HepG2 (cell line): ENCODE data around the gene PHRF1. TPM values are rescaled to one million over a fixed set of nuclear protein-coding genes. Genes with fewer than 3 reads are reported as not detected.
A peak's percentile ranks its signal among the peaks of the same experiment; 100 is the strongest.

Source experiments
- ATAC-seq: fragments of 200-7000 bp; cut with Tn5 transposase; 3 replicates; pipeline ENCODE4 v1.9.1; 2020; ENCODE audit warnings: mild to moderate bottlenecking, moderate library complexity
- BruUV-seq: library from RNA; stranded (reverse); fragments of 400-500 nt; replicated peaks from 2 replicates; lab custom pipeline; 2021; lab: Mats Ljungman, UMichigan
- CTCF ChIA-PET: fragments of 300-600 bp; formaldehyde crosslinking; extraction: SDS; loops from one replicate; lab custom pipeline; 2021; ENCODE audit warnings: low total read pairs, inconsistent platforms, low intra/inter-chr PET ratio; lab: Yijun Ruan, JAX
- POLR2A ChIA-PET: fragments of 350-600 bp; sonication (Branson Sonifier 250); formaldehyde crosslinking; loops from one replicate; lab custom pipeline; 2020; ENCODE audit warnings: antibody characterized with exemption, inconsistent platforms; lab: Yijun Ruan, JAX
- DNase-seq: peaks from one replicate; pipeline ENCODE4 v3.0.0-alpha.2; 2015; ENCODE audit warnings: low spot score
- FAIRE-seq: peaks from 3 replicates; lab custom pipeline; 2011; peaks lifted over from hg19 to GRCh38; lab: Jason Lieb, UNC
- H2AFZ ChIP-seq: one replicate; pipeline ENCODE4 v1.6.1; 2011; ENCODE audit warnings: low read length, inconsistent platforms
- H3K27ac ChIP-seq: fragments of 300-600 bp; 3 replicates; pipeline ENCODE4 v1.8.0; 2011; ENCODE audit warnings: mixed run types, mild to moderate bottlenecking, mixed read lengths, low read length, inconsistent platforms; ENCODE audit not compliant: insufficient read depth; ENCODE audit errors: extremely low read length
- H3K27me3 ChIP-seq, 2 experiments: fragments of 200-600 bp in 1 of 2; 2 replicates in 1 of 2; 3 replicates in 1 of 2; pipeline versions ENCODE4 v1.6.0 to v1.8.0; 2011; ENCODE audit warnings: low read length in 2 of 2, mild to moderate bottlenecking in 2 of 2, moderate library complexity in 2 of 2, inconsistent platforms in 1 of 2; ENCODE audit not compliant: insufficient read depth in 2 of 2, control insufficient read depth in 1 of 2
- H3K36me3 ChIP-seq, 2 experiments: fragments of 200-600 bp in 1 of 2; replicated peaks in 1 of 2; 2 replicates in 1 of 2; 3 replicates in 1 of 2; pipeline versions ENCODE4 v1.5.1 to v1.8.0; 2011; ENCODE audit warnings: low read length in 2 of 2, inconsistent platforms in 1 of 2; ENCODE audit not compliant: insufficient read depth in 2 of 2, control insufficient read depth in 1 of 2
- H3K4me1 ChIP-seq: 2 replicates; pipeline ENCODE4 v1.5.1; 2012; ENCODE audit warnings: low read length, inconsistent platforms; ENCODE audit not compliant: insufficient read depth
- H3K4me2 ChIP-seq: 2 replicates; pipeline ENCODE4 v1.6.0; 2011; ENCODE audit warnings: low read depth, low read length, inconsistent platforms
- H3K4me3 ChIP-seq, 3 experiments: fragments of 200-600 bp in 1 of 3; sonication (generic), shearing (Covaris generic) in 1 of 3; replicated peaks in 1 of 3; 2 replicates each; pipeline ENCODE4 v1.5.1; 2011 to 2016; ENCODE audit warnings: low read length in 3 of 3, inconsistent platforms in 2 of 3, low read depth in 2 of 3, mild to moderate bottlenecking in 2 of 3, control low read depth in 1 of 3, mixed read lengths in 1 of 3; ENCODE audit not compliant: insufficient read depth in 1 of 3
- H3K79me2 ChIP-seq: one replicate; pipeline ENCODE4 v1.6.1; 2011; ENCODE audit warnings: low read length, inconsistent platforms; ENCODE audit not compliant: insufficient read depth
- H3K9ac ChIP-seq: 2 replicates; pipeline ENCODE4 v1.6.0; 2011; ENCODE audit warnings: mild to moderate bottlenecking, low read depth, low read length, inconsistent platforms; ENCODE audit not compliant: insufficient read depth
- H3K9me3 ChIP-seq: 2 replicates; pipeline ENCODE4 v1.5.1; 2012; ENCODE audit warnings: mild to moderate bottlenecking, low read length
- H4K20me1 ChIP-seq: 2 replicates; pipeline ENCODE4 v1.6.0; 2011; ENCODE audit warnings: inconsistent platforms, mild to moderate bottlenecking, low read length, moderate library complexity; ENCODE audit not compliant: insufficient read depth
- FOXC1 ChIP-seq: sonication (generic); formaldehyde crosslinking; IDR thresholded peaks from 2 replicates; pipeline ENCODE4 v1.8.0; 2022; ENCODE audit warnings: mild to moderate bottlenecking, missing genetic modification reagents, borderline replicate concordance
- MYPOP ChIP-seq: sonication (generic); formaldehyde crosslinking; IDR thresholded peaks from 2 replicates; pipeline ENCODE4 v1.8.1; 2023; ENCODE audit warnings: mild to moderate bottlenecking, moderate library complexity, missing genetic modification reagents
- PAXIP1 ChIP-seq: sonication (generic); formaldehyde crosslinking; conservative IDR thresholded peaks from 2 replicates; pipeline ENCODE4 v1.4.0; 2020; ENCODE audit warnings: mild to moderate bottlenecking, missing genetic modification reagents, moderate library complexity
- PBX2 ChIP-seq: IDR thresholded peaks from 2 replicates; pipeline ENCODE4 v1.6.1; 2016; ENCODE audit warnings: control low read depth
- POLR2A ChIP-seq, 2 experiments: IDR thresholded peaks; 2 replicates each; pipeline ENCODE4 v1.6.1; 2011; ENCODE audit warnings: low read depth in 2 of 2, low read length in 2 of 2, mild to moderate bottlenecking in 1 of 2, moderate library complexity in 1 of 2; ENCODE audit not compliant: insufficient read depth in 1 of 2
- SMARCC2 ChIP-seq: fragments of 450-650 bp; IDR thresholded peaks from 2 replicates; pipeline ENCODE4 v1.6.1; 2017; ENCODE audit warnings: antibody characterized with exemption, mild to moderate bottlenecking
- USF2 ChIP-seq, 2 experiments: sonication (generic) in 1 of 2; formaldehyde crosslinking in 1 of 2; IDR thresholded peaks; 2 replicates each; pipeline versions ENCODE4 v1.5.1 to v1.6.1; 2011 to 2020; ENCODE audit warnings: borderline replicate concordance in 1 of 2, low read depth in 1 of 2, low read length in 1 of 2, mild to moderate bottlenecking in 1 of 2, missing genetic modification reagents in 1 of 2, moderate library complexity in 1 of 2
- ZBTB39 ChIP-seq: sonication (generic); formaldehyde crosslinking; IDR thresholded peaks from 2 replicates; pipeline ENCODE4 v1.5.0; 2020; ENCODE audit warnings: missing genetic modification reagents
- ZNF225 ChIP-seq: sonication (generic); formaldehyde crosslinking; IDR thresholded peaks from 2 replicates; pipeline ENCODE4 v1.4.0; 2020; ENCODE audit warnings: mild to moderate bottlenecking, missing genetic modification reagents
- ZNF234 ChIP-seq: sonication (generic); formaldehyde crosslinking; conservative IDR thresholded peaks from 2 replicates; pipeline ENCODE4 v1.5.1; 2020; ENCODE audit warnings: mild to moderate bottlenecking, missing genetic modification reagents
- ZNF777 ChIP-seq: sonication (generic); formaldehyde crosslinking; IDR thresholded peaks from 2 replicates; pipeline ENCODE4 v1.4.0; 2020; ENCODE audit warnings: missing genetic modification reagents
- ZNF780A ChIP-seq: sonication (generic); formaldehyde crosslinking; IDR thresholded peaks from 2 replicates; pipeline ENCODE4 v1.8.0; 2022; ENCODE audit warnings: mild to moderate bottlenecking, missing genetic modification reagents, moderate library complexity
- WGBS: methylation state at CpG from one replicate; pipeline ENCODE4 v1.1.6; 2017; ENCODE audit warnings: low lambda C conversion rate; 5-methylcytosine and 5-hydroxymethylcytosine counted together
- in situ Hi-C: cut with HindIII; loops from 2 replicates; pipeline ENCODE4 v1.10.0; 2017; ENCODE audit warnings: low pct_unique_long_range_greater_than_20kb; ENCODE audit not compliant: extremely low pct_ligation_motif_present
- intact Hi-C: fragments of 100-400 bp; cut with micrococcal nuclease; formaldehyde crosslinking; loops from one replicate; pipeline ENCODE4 v1.10.0; 2022; ENCODE audit not compliant: unreplicated experiment
- polyA plus RNA-seq, 8 experiments: library from polyadenylated mRNA; depleted of rRNA in 3 of 8; stranded (reverse) in 7 of 8; unstranded in 1 of 8; fragments of >200 nt; fragmentation: Illumina TruSeq in 4 of 8; extraction: Trizol in 4 of 8; gene quantifications; 2 replicates each; pipeline versions ENCODE4 v1.2.1 to v1.2.3, GENCODE V29; 2011 to 2016; ENCODE audit warnings: low read depth in 4 of 8, missing spikeins in 1 of 8, mixed read lengths in 1 of 8; ENCODE audit not compliant: insufficient read depth in 1 of 8
- total RNA-seq, 5 experiments: library from RNA; depleted of rRNA; stranded (reverse); fragments of >200 nt; fragmentation: Illumina TruSeq; extraction: Trizol; gene quantifications; 2 replicates each; pipeline ENCODE4 v1.2.3, GENCODE V29; 2016; ENCODE audit warnings: low read depth in 1 of 5

PHRF1 gene
- total and polyA plus RNA-seq, 2 of the 13 experiments (the other 11 are each of a cell fraction or from before 2014, with no cell fraction given) = 8.2 to 16.7 TPM

GRCh38 chr11:612961-613300, 36.7 kb downstream of the PHRF1 start (continued):
- TF ChIP-seq ZNF234 (no peak), PBX2 (CRISPR knock-in tag) (no peak), MYPOP (no peak), ZNF225 (no peak), ZBTB39 (CRISPR knock-in tag) (no peak), ZNF777 (CRISPR knock-in tag) (no peak)

- no peaks in the 10 kb centered on the region for H3K79me2 ChIP-seq
- intact Hi-C loops = loop anchor here (10.0 kb wide), 1 partner anchor 59 kb away; no protein-coding TSS in a partner anchor
- ChIA-PET POLR2A (interaction anchor here (1.0 kb wide), 1 partner anchor 10 kb away, joined by 3 read pairs; no protein-coding TSS in a partner anchor), CTCF (no interaction called here)
- no peak for DNase-seq
- peak; percentile 8 for ATAC-seq
- no peaks in the 10 kb centered on the region for H3K27me3 ChIP-seq
- H3K4me2 ChIP-seq = no peak overlapping the region
- H3K9ac ChIP-seq = no peak overlapping the region
- peaks cover 31 to 58% of the 10 kb centered on the region in 2 experiments; a peak in 4 of 5 replicates for H3K36me3 ChIP-seq
- no peak overlapping the region for H3K27ac ChIP-seq
- H4K20me1 ChIP-seq = peaks cover 3% of the 10 kb centered on the region; the same call in 1 of the 2 replicates
- no peaks in the 10 kb centered on the region for H3K4me1 ChIP-seq
- FAIRE-seq = no peak
- in situ Hi-C loops = no loop called here
- H3K4me3 ChIP-seq = no peak overlapping the region
- WGBS = 89% methylated on average over 35 of the region's 36 CpGs
- H2AFZ ChIP-seq = no peak overlapping the region
- BruUV-seq = no TSS peak
- no peaks in the 10 kb centered on the region for H3K9me3 ChIP-seq
- no peak for TF ChIP-seq USF2 (IDR thresholded peaks at IDR 0.05; ENCODE audit: low read depth, low read length)
- TF ChIP-seq USF2 (CRISPR knock-in tag; IDR thresholded peaks at IDR 0.05; ENCODE audit: borderline replicate concordance) = no peak
- no peak for TF ChIP-seq PAXIP1 (CRISPR knock-in tag)
- TF ChIP-seq FOXC1 = no peak
- TF ChIP-seq ZNF780A = no peak
- TF ChIP-seq SMARCC2 = no peak
- peak in 1 of 2 experiments; percentile 45; a peak in 1 of 4 replicates for TF ChIP-seq POLR2A (IDR thresholded peaks at IDR 0.05; ENCODE audit: insufficient read depth in 1 of 2, low read depth in 2 of 2, low read length in 2 of 2)
Observed at GRCh38 chr11:613369-613968, 37.2 kb downstream of the PHRF1 start.
